Psoas muscle (tissue), 8 donors: Measurements from ENCODE around the gene RFX2. TPM values are rescaled to one million over a fixed set of nuclear protein-coding genes. Genes with fewer than 3 reads are reported as not detected.
A peak's percentile ranks its signal among the peaks of the same experiment; 100 is the strongest.

Source experiments
- ATAC-seq, 4 donors: fragments of 200-7000 bp; cut with Tn5 transposase; one replicate each; pipeline ENCODE4 v1.9.1; 2020; ENCODE audit warnings: moderate library complexity in 3 of 4, mild to moderate bottlenecking in 2 of 4
- DNase-seq, 2 donors: peaks; one replicate each; pipeline ENCODE4 v3.0.0-alpha.2; 2020
- H3K27ac ChIP-seq: fragments of 200-600 bp; one replicate; pipeline ENCODE4 v1.8.0; 2022
- H3K27me3 ChIP-seq, 3 donors: fragments of 200-600 bp in 1 of 3; one replicate each; pipeline versions ENCODE4 v1.6.1 to v1.8.0; 2013 to 2022; ENCODE audit warnings: low read length in 2 of 3, mild to moderate bottlenecking in 2 of 3, moderate library complexity in 1 of 3; ENCODE audit not compliant: insufficient read depth in 3 of 3
- H3K36me3 ChIP-seq, 2 donors: fragments of 200-600 bp in 1 of 2; one replicate each; pipeline versions ENCODE4 v1.6.1 to v1.8.0; 2013 to 2022; ENCODE audit warnings: low read depth in 1 of 2, mild to moderate bottlenecking in 1 of 2, moderate library complexity in 1 of 2; ENCODE audit not compliant: insufficient read depth in 1 of 2
- H3K4me1 ChIP-seq: fragments of 200-600 bp; one replicate; pipeline ENCODE4 v1.8.0; 2022
- H3K4me3 ChIP-seq: fragments of 200-600 bp; one replicate; pipeline ENCODE4 v1.8.0; 2022; ENCODE audit warnings: mild to moderate bottlenecking
- H3K9me3 ChIP-seq: fragments of 200-600 bp; one replicate; pipeline ENCODE4 v1.8.0; 2022
- CTCF ChIP-seq: fragments of 200-600 bp; IDR thresholded peaks from one replicate; pipeline ENCODE4 v1.8.0; 2022; ENCODE audit warnings: antibody characterized with exemption
- WGBS, 3 donors: extraction: QIAGEN DNeasy Blood & Tissue Kit; methylation state at CpG; one replicate each; pipeline versions ENCODE4 v1.1.6 to v1.1.7; 2013; 5-methylcytosine and 5-hydroxymethylcytosine counted together
- intact Hi-C, 2 donors: fragments of 100-400 bp; cut with DNase I; formaldehyde crosslinking; loops; one replicate each; pipeline versions ENCODE4 v1.11.0 to v1.14.2; 2022
- polyA plus RNA-seq, 3 donors: library from polyadenylated mRNA; stranded (reverse); fragments of 200-250 nt; gene quantifications; one replicate each; pipeline ENCODE4 v1.2.3, GENCODE V29; 2013
- total RNA-seq, 4 donors: library from RNA; stranded (reverse); fragmentation: NEBNext Ultra II Directional in 2 of 4; extraction: Animal tissue kit (Norgen Biotek cat#: 25700) in 2 of 4; gene quantifications; one replicate each; pipeline versions ENCODE4 v1.2.1 to v1.2.4, GENCODE V29; 2021 to 2023
- donor health status: healthy with polysubstance abuse.
- donor health status: DM: no; HTN: no; CAD: no; lungs with moderate emphysema.
- donor health status: Bipolar disorder and iron deficiency.
- donor health status: healthy.
- donor health status: DM: yes; HTN: yes; CAD: no.
- donor health status: DM: no; HTN: no; CAD: no.
- donor health status: DM: no; HTN: no; CAD: no.
- donor health status: DM: yes; HTN: yes; CAD: no.

Gene RFX2
- total and polyA plus RNA-seq, 7 donors: 0.58 to 2.1 (median 1.0) TPM

- no peak for DNase-seq
- ATAC-seq: no peak
- Histone ChIP-seq H3K36me3 (no peaks in the 10 kb centered on the region), H3K9me3 (no peaks in the 10 kb centered on the region), H3K4me3 (no peak overlapping the region), H3K27me3 (peaks cover 0 to 37% (median 0%) of the 10 kb centered on the region in 3 donors), H3K4me1 (peaks cover 13% of the 10 kb centered on the region), H3K27ac (no peak overlapping the region)
- 60 to 69% (median 66%) methylated on average over 8 of the region's 8 CpGs for WGBS, 3 donors
- intact Hi-C loops: no loop called here
- no peak for TF ChIP-seq CTCF
Measured at GRCh38 chr19:6064336-6065073, 45.8 kb downstream of the RFX2 start.

GRCh38 chr19:6063576-6064335 is 46.5 kb downstream of the RFX2 start:
- Histone ChIP-seq H3K4me3 (no peak overlapping the region), H3K27me3 (peaks cover 0 to 37% (median 0%) of the 10 kb centered on the region in 3 donors), H3K27ac (no peak overlapping the region), H3K9me3 (no peaks in the 10 kb centered on the region), H3K4me1 (peaks cover 13% of the 10 kb centered on the region), H3K36me3 (no peaks in the 10 kb centered on the region)
- intact Hi-C loops: no loop called here
- WGBS, 3 donors: 68 to 72% (median 69%) methylated on average over 14 of the region's 14 CpGs
- ATAC-seq: no peak
- TF ChIP-seq CTCF: no peak
- DNase-seq: no peak

- 87 to 90% (median 89%) methylated on average over 17 of the region's 17 CpGs for WGBS, 3 donors
Measured at GRCh38 chr19:6062961-6063575, 47.2 kb downstream of the RFX2 start.

GRCh38 chr19:6062274-6062673 is 48.0 kb downstream of the RFX2 start:
- peak overlapping the region; percentile 58 for H3K27ac ChIP-seq
- intact Hi-C loops: no loop called here
- peaks cover 0 to 29% (median 0%) of the 10 kb centered on the region in 3 donors for H3K27me3 ChIP-seq
- WGBS, 3 donors: 65 to 75% (median 74%) methylated on average over 11 of the region's 11 CpGs
- H3K9me3 ChIP-seq: no peaks in the 10 kb centered on the region
- ATAC-seq (peak in 1 of 4 donors; percentile 6), DNase-seq (peak; percentile 50 to 60)
- peaks cover 20% of the 10 kb centered on the region for H3K4me1 ChIP-seq
- no peak for TF ChIP-seq CTCF
- H3K36me3 ChIP-seq: no peaks in the 10 kb centered on the region
- no peak overlapping the region for H3K4me3 ChIP-seq

More at GRCh38 chr19:6062961-6063575, 47.2 kb downstream of the RFX2 start:
- Histone ChIP-seq H3K36me3 (no peaks in the 10 kb centered on the region), H3K27ac (peak overlapping the region; percentile 58), H3K4me1 (peaks cover 14% of the 10 kb centered on the region), H3K9me3 (no peaks in the 10 kb centered on the region), H3K27me3 (peaks cover 0 to 32% (median 0%) of the 10 kb centered on the region in 3 donors), H3K4me3 (no peak overlapping the region)
- TF ChIP-seq CTCF: no peak
- ATAC-seq: no peak
- no peak for DNase-seq
- intact Hi-C loops: no loop called here
